GM21528 (cell line): ENCODE results near the gene CYREN.

ENCODE experiments used
- ATAC-seq: cut with Tn5 transposase; IDR thresholded peaks from one replicate; pipeline ENCODE4 v1.9.1; 2021; ENCODE audit warnings: mild to moderate bottlenecking, moderate library complexity; ENCODE audit not compliant: unreplicated experiment, low FRiP score

The CYREN gene

GRCh38 chr7:135117096-135117495 lies 53.4 kb downstream of the CYREN start:
- no peak for ATAC-seq
